PFSK-1 (cell line): ENCODE measurements around the gene CTF1.

Source experiments
- POLR2AphosphoS5 ChIP-seq: IDR thresholded peaks from 2 replicates; pipeline ENCODE4 v1.6.1; 2012; ENCODE audit warnings: low read depth, mild to moderate bottlenecking, control low read depth, low read length, moderate library complexity
- TAF1 ChIP-seq: IDR thresholded peaks from 2 replicates; pipeline ENCODE4 v1.6.1; 2012; ENCODE audit warnings: low read length, control low read depth, borderline replicate concordance; ENCODE audit not compliant: insufficient read depth

GRCh38 chr16:30874821-30875717, 21.3 kb upstream of the CTF1 start:
- TF ChIP-seq POLR2AphosphoS5 (peak; percentile 97), TAF1 (peak; percentile 81)
